Activated CD4-positive, alpha-beta T cell treated with anti-CD3 and anti-CD28 coated beads for 4 hours (primary cell): ENCODE measurements around the gene RGS10.
"Not testable (repeated sequence)": the region's sequence is repeated elsewhere in the genome, so short reads cannot be mapped to it uniquely, and the experiment has no call there.

Experiments used
- DNase-seq, 2 donors: peaks; one replicate each; pipeline ENCODE4 v3.0.0-alpha.2; 2020

RGS10 gene

GRCh38 chr10:119542357-119542987, at the start of gene RGS10:
Gene RGS10, minus strand, starts transcription at chr10:119542719. Its CDS starts 81 bp downstream, at chr10:119542638.
- DNase-seq = peak; percentile 89 to 92

- no peak for DNase-seq
Measured at GRCh38 chr10:119588071-119588470, 45.6 kb upstream of the RGS10 start.

- DNase-seq = no peak
Measured at GRCh38 chr10:119578355-119578754, 35.8 kb upstream of the RGS10 start.

GRCh38 chr10:119575991-119576390, 33.5 kb upstream of the RGS10 start:
- no peak for DNase-seq

- DNase-seq = peak in 1 of 2 donors; percentile 13
Measured at GRCh38 chr10:119575506-119575905, 33.0 kb upstream of the RGS10 start.

GRCh38 chr10:119567978-119568377, 25.5 kb upstream of the RGS10 start:
- DNase-seq = no peak

GRCh38 chr10:119562097-119562496, 19.6 kb upstream of the RGS10 start:
- DNase-seq = no peak

- DNase-seq = not testable (repeated sequence)
Measured at GRCh38 chr10:119559511-119559910, 17.0 kb upstream of the RGS10 start.

GRCh38 chr10:119556081-119556480, 13.6 kb upstream of the RGS10 start:
- not testable (repeated sequence) for DNase-seq

GRCh38 chr10:119555178-119555784, 12.8 kb upstream of the RGS10 start:
- DNase-seq = no peak

GRCh38 chr10:119550827-119551226, 8.3 kb upstream of the RGS10 start:
- no peak for DNase-seq

GRCh38 chr10:119549247-119549999, 6.9 kb upstream of the RGS10 start:
- no peak for DNase-seq

GRCh38 chr10:119546009-119546408, 3.5 kb upstream of the RGS10 start:
- no peak for DNase-seq

- no peak for DNase-seq
Measured at GRCh38 chr10:119545310-119545709, 2.8 kb upstream of the RGS10 start.

- DNase-seq = no peak
Measured at GRCh38 chr10:119543814-119544642, 1.5 kb upstream of the RGS10 start.

GRCh38 chr10:119542988-119543813, 682 bp upstream of the RGS10 start:
- DNase-seq = peak; percentile 65 to 73

GRCh38 chr10:119541459-119542356, 811 bp downstream of the RGS10 start:
- peak; percentile 80 to 84 for DNase-seq

- DNase-seq = peak in 1 of 2 donors; percentile 21
Measured at GRCh38 chr10:119541046-119541445, 1.5 kb downstream of the RGS10 start.

GRCh38 chr10:119540038-119540437, 2.5 kb downstream of the RGS10 start:
- DNase-seq = no peak

- no peak for DNase-seq
Measured at GRCh38 chr10:119539359-119539825, 3.1 kb downstream of the RGS10 start.
